ENCODE measurements around the gene UNC93B1. TPM values are rescaled to one million over a fixed set of nuclear protein-coding genes. Genes with fewer than 3 reads are reported as not detected.

Gene UNC93B1
- total RNA-seq, 1 experiment from 2014 or later, result 14.7 TPM

- intact Hi-C loops (cut with micrococcal nuclease), result loop anchor here (1.0 kb wide), 1 partner anchor 21 kb away; no protein-coding TSS in a partner anchor
Measured at GRCh38 chr11:68030318-68031143, 26.6 kb upstream of the UNC93B1 start, which contains the start of gene NDUFS8. Gene NDUFS8 (plus strand): TSS chr11:68030681. CDS start chr11:68032152, 1,471 bp downstream.

DNA sequence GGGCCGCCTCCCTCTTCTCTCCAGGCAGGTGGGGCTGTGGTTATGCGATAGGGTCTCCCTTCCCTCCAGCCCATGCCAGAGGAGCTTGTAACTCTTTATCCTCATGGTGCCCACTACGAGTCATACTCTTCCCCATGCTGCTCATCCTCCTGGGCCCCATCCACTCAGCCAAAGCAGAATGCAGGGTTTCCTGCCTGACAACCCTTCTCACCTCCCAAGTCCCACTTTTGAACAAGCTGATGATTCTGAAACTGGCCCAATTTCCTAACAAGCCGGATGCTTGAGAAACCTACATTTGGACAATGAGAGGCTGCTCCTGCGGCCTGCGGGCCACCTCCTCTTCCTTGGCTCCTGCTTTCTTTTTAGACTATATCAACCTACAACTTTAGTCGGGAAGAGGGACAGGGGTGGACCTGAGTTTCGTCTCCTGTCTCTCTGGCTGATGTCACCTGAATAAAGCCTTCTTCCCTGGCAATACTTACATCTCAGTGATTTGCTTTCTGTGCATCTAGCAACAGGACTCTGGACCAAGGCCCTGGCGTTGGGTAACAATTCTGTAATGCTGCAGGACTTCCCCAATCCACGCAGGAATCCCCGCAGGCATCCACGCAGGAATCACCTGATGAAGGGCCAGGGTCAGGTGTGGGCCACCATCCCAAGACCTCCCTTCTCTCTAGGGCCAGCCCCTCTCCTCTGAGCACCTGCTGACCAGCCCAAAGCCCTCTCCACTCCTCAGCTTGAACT lies 25.1 kb upstream of the UNC93B1 start:
- TSS peak; percentile 25 for BruUV-seq (replicated peaks)
- DNase-seq (ENCODE audit: unreplicated experiment), result no peak

More at GRCh38 chr11:68030318-68031143, 26.6 kb upstream of the UNC93B1 start, which contains the start of gene NDUFS8:
- Mint-ChIP-seq H3K36me3 (ENCODE audit: insufficient read depth, unreplicated experiment) (peaks cover 40% of the 10 kb centered on the region), H3K27me3 (ENCODE audit: insufficient read depth, unreplicated experiment) (no peaks in the 10 kb centered on the region), H3K9me3 (ENCODE audit: unreplicated experiment) (no peaks in the 10 kb centered on the region), H3K4me3 (ENCODE audit: unreplicated experiment) (peak within 1 kb of the TSS; percentile 92), H3K4me1 (ENCODE audit: insufficient read depth, unreplicated experiment) (peaks cover 26% of the 10 kb centered on the region), H3K27ac (ENCODE audit: low read depth, unreplicated experiment) (peak within 1 kb of the TSS; percentile 89)
- ChIA-PET CTCF (interaction anchor here (0.9 to 1.9 kb wide), 2 partner anchors 8 to 20 kb away, joined by 3 to 10 read pairs; partner anchors contain the start of gene ALDH3B1), POLR2A (interaction anchor here (0.7 to 3.8 kb wide), 9 partner anchors 9 to 493 kb away, joined by 3 to 59 read pairs (median 4); partner anchors contain the start of genes ALDH3B1 and TCIRG1)
- DNase-seq (ENCODE audit: unreplicated experiment), result peak; percentile 99
- no TSS peak for BruUV-seq (replicated peaks)
- TF ChIP-seq CTCF (IDR thresholded peaks at IDR 0.05; ENCODE audit: unreplicated experiment), result no peak

DNA sequence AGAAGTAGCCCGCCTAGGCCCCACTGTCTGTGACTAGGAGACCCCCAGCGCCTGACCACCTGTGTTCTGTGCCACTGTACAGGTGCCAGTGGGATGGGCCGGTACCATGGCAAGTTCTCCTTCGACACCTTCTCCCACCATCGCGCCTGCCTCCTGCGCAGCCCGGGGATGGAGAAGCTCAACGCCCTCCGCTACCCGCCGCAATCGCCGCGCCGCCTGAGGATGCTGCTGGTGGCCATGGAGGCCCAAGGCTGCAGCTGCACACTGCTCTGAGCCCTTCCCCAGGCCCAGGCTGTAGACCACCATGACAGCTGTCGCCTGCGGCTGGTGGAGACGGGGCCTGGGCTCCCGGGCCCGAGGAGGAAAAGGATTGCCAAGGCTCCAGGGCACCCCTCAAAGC lies 23.8 kb upstream of the UNC93B1 start:
- no peak overlapping the region for H3K4me3 Mint-ChIP-seq (ENCODE audit: unreplicated experiment)
- intact Hi-C loops (cut with micrococcal nuclease), result loop anchor here (1.0 kb wide), 1 partner anchor 13 kb away; no protein-coding TSS in a partner anchor
- ChIA-PET POLR2A (interaction anchor here (1.4 to 2.1 kb wide), 3 partner anchors 15 to 19 kb away, joined by 5 to 13 read pairs (median 5); partner anchors contain the start of gene ALDH3B1), CTCF (interaction anchor here (0.6 to 1.0 kb wide), 2 partner anchors 19 to 89 kb away, joined by 3 read pairs; no protein-coding TSS in a partner anchor)
- H3K4me1 Mint-ChIP-seq (ENCODE audit: insufficient read depth, unreplicated experiment), result peaks cover 26% of the 10 kb centered on the region
- no peak for DNase-seq (ENCODE audit: unreplicated experiment)
- H3K27ac Mint-ChIP-seq (ENCODE audit: low read depth, unreplicated experiment), result peak overlapping the region; percentile 89
- no peaks in the 10 kb centered on the region for H3K27me3 Mint-ChIP-seq (ENCODE audit: insufficient read depth, unreplicated experiment)
- H3K36me3 Mint-ChIP-seq (ENCODE audit: insufficient read depth, unreplicated experiment), result peaks cover 49% of the 10 kb centered on the region
- H3K9me3 Mint-ChIP-seq (ENCODE audit: unreplicated experiment), result no peaks in the 10 kb centered on the region
- TF ChIP-seq CTCF (IDR thresholded peaks at IDR 0.05; ENCODE audit: unreplicated experiment), result no peak
- no TSS peak for BruUV-seq (replicated peaks)

More for the DNA sequence above, 25.1 kb upstream of the UNC93B1 start:
- Mint-ChIP-seq H3K36me3 (ENCODE audit: insufficient read depth, unreplicated experiment) (peaks cover 45% of the 10 kb centered on the region), H3K4me1 (ENCODE audit: insufficient read depth, unreplicated experiment) (peaks cover 26% of the 10 kb centered on the region), H3K27ac (ENCODE audit: low read depth, unreplicated experiment) (peak overlapping the region; percentile 89), H3K4me3 (ENCODE audit: unreplicated experiment) (peak overlapping the region; percentile 92), H3K27me3 (ENCODE audit: insufficient read depth, unreplicated experiment) (no peaks in the 10 kb centered on the region), H3K9me3 (ENCODE audit: unreplicated experiment) (no peaks in the 10 kb centered on the region)
- intact Hi-C loops (cut with micrococcal nuclease), result loop anchor here (1.0 kb wide), 1 partner anchor 15 kb away; no protein-coding TSS in a partner anchor
- ChIA-PET CTCF (interaction anchor here (0.6 to 1.7 kb wide), 2 partner anchors 9 to 16 kb away, joined by 3 read pairs; no protein-coding TSS in a partner anchor), POLR2A (interaction anchor here (0.5 to 3.8 kb wide), 6 partner anchors 10 to 90 kb away, joined by 3 to 59 read pairs (median 4); partner anchors contain the start of genes ALDH3B1 and TCIRG1)
- no peak for TF ChIP-seq CTCF (IDR thresholded peaks at IDR 0.05; ENCODE audit: unreplicated experiment)
